ENCODE data around the gene TNKS2. TPM values are rescaled to one million over a fixed set of nuclear protein-coding genes. Genes with fewer than 3 reads are reported as not detected.
A peak's percentile ranks its signal among the peaks of the same experiment; 100 is the strongest.

The TNKS2 gene
- total and polyA plus RNA-seq, 2 of the 13 experiments (the other 11 are each of a cell fraction or from before 2014, with no cell fraction given), result 15.2 to 19.4 TPM

- no peak for TF ChIP-seq ZHX2 (IDR thresholded peaks at IDR 0.05; ENCODE audit: low read depth)
- no peak for TF ChIP-seq ZHX2 (CRISPR knock-in tag; IDR thresholded peaks at IDR 0.05; ENCODE audit: borderline replicate concordance)
- no peak for TF ChIP-seq KAT7 (CRISPR knock-in tag; IDR thresholded peaks at IDR 0.05; ENCODE audit: borderline replicate concordance)
- no peak for TF ChIP-seq ZSCAN31 (CRISPR knock-in tag; IDR thresholded peaks at IDR 0.05; ENCODE audit: low read depth)
- TF ChIP-seq ZMYM4 (CRISPR knock-in tag; IDR thresholded peaks at IDR 0.05), result no peak
- TF ChIP-seq FOXA1 (IDR thresholded peaks at IDR 0.05), result 0 out of 2 replicates have a peak, but pooled peaks have one; percentile 50
- TF ChIP-seq FOXA1 (CRISPR knock-in tag; IDR thresholded peaks at IDR 0.05), result no peak
- no peak for TF ChIP-seq ZNF513 (CRISPR knock-in tag; conservative IDR thresholded peaks at IDR 0.05)
- TF ChIP-seq, protein P1, sequence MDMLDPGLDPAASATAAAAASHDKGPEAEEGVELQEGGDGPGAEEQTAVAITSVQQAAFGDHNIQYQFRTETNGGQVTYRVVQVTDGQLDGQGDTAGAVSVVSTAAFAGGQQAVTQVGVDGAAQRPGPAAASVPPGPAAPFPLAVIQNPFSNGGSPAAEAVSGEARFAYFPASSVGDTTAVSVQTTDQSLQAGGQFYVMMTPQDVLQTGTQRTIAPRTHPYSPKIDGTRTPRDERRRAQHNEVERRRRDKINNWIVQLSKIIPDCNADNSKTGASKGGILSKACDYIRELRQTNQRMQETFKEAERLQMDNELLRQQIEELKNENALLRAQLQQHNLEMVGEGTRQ (IDR thresholded peaks at IDR 0.05; ENCODE audit: low read depth, low read length), result no peak
- TF ChIP-seq, protein P1 (CRISPR knock-in tag; IDR thresholded peaks at IDR 0.05; ENCODE audit: borderline replicate concordance), result no peak
- no peak for TF ChIP-seq HHEX (CRISPR knock-in tag; IDR thresholded peaks at IDR 0.05)
- TF ChIP-seq, protein P2, sequence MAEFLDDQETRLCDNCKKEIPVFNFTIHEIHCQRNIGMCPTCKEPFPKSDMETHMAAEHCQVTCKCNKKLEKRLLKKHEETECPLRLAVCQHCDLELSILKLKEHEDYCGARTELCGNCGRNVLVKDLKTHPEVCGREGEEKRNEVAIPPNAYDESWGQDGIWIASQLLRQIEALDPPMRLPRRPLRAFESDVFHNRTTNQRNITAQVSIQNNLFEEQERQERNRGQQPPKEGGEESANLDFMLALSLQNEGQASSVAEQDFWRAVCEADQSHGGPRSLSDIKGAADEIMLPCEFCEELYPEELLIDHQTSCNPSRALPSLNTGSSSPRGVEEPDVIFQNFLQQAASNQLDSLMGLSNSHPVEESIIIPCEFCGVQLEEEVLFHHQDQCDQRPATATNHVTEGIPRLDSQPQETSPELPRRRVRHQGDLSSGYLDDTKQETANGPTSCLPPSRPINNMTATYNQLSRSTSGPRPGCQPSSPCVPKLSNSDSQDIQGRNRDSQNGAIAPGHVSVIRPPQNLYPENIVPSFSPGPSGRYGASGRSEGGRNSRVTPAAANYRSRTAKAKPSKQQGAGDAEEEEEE (CRISPR knock-in tag; IDR thresholded peaks at IDR 0.05; ENCODE audit: borderline replicate concordance), result no peak
- no peak for TF ChIP-seq TBP (CRISPR knock-in tag; IDR thresholded peaks at IDR 0.05)
- TF ChIP-seq BCL6 (CRISPR knock-in tag; IDR thresholded peaks at IDR 0.05), result 0 out of 2 replicates have a peak, but pooled peaks have one; percentile 14
- TF ChIP-seq ZNF44 (CRISPR knock-in tag; IDR thresholded peaks at IDR 0.05), result no peak
- TF ChIP-seq, protein P3, sequence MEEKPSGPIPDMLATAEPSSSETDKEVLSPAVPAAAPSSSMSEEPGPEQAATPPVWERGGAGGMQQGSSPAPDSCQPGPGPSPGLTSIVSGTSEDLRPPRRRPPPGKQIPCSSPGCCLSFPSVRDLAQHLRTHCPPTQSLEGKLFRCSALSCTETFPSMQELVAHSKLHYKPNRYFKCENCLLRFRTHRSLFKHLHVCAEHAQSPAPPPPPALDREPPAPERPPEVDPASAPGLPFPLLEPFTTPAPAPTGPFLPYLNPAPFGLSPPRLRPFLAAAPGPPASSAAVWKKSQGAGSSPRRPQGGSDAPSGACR (CRISPR knock-in tag; IDR thresholded peaks at IDR 0.05), result no peak
- peak; percentile 51; the same call in 1 of the 2 replicates for TF ChIP-seq PPARG (CRISPR knock-in tag; conservative IDR thresholded peaks at IDR 0.05)
- peak; percentile 69; the same call in 1 of the 2 replicates for TF ChIP-seq HMG20A (CRISPR knock-in tag; IDR thresholded peaks at IDR 0.05; ENCODE audit: borderline replicate concordance)
Observed at GRCh38 chr10:91891125-91892001, 93.1 kb downstream of the TNKS2 start (continued).
